HuH-7.5 (cell line): ENCODE data around the gene IFNLR1.

ENCODE experiments used
- DNase-seq: peaks from one replicate; pipeline ENCODE4 v3.0.0; 2011; ENCODE audit warnings: low spot score

Gene IFNLR1

DNA sequence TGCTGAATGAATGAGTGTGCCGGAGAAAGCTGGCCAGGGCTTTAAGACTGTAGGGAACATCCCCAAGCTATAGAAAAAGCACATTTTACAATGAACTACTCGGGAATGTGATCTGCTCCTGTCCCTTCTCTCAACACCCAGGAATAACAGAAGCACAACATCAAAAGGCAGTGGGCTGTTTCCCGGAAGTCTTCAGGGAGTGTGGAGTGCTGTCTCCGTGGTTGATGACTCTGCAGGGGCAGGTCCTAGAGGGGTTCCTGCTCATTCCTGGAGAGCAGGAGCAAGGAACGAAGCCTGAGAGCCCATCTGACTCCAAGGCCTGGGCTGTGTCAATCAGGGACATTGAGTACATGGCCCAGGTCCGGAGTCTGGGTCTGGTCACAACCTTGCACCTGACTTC, 39.3 kb downstream of the IFNLR1 start:
- no peak for DNase-seq

DNA sequence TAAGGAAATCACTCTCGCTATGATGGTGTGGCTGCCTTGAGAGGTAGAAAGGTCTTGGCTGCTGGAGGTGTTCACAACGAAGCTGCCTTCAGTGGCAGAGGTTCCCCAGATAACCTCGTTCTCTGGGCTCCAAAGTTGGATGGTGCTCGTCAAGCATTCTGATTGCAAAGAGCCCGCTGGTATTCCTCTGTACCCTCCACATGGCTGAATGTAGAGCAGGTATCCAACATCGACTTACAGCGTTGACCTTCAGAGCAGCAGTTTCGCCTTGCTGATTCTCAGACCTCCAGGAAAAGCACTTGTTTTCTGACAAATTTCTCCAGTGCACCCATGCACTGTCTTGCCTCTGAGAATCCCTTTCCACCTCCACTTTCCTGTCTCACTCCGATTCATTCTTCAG, 39.9 kb downstream of the IFNLR1 start:
- no peak for DNase-seq

DNA sequence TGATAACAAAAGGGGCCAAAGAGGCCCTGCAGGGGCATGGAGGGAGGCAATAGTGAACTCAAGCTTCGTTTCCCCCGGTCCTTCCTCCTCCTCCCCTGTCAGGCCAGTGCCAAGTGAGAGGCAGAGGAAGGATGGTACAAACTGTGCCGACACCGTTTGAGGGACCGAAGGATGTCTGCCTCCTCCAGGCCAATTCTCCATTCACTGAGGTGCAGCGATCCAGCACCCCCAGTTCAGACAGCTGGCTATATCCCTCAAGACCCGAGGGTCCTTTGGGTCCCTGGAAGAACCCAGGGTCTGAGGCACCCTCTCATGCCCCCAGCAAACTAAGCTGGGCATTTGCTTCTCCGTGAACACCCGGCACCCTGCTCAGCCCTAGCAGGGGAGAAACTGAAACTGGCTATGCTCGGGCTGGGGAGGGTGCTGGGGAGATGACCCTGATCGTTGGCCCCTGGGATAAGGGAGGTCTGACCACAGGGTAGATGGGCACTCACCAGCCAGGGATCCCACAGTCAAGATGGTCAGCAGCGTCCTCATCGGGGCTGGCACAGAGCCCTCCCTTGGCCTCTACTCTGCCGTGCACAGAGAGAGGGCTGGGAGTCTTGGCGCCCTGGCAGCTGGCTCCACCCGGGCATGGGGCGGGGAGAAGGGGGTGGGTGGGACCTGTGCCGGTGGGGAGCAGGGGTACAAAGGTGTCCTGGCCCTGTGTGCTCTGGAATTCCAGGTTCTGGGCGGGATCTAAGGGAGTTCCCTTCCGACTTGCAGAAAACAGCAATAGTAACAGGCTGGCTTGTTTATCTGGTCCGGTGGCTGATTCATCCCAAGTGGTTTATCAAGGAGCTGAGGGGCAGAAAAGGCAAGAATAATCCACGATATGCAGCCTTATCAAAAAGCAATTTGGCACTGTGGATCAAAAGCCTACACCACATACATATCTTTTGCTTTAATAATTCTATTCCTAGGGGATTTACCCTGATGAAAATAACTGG, 44.2 kb downstream of the IFNLR1 start, which contains the start of gene IL22RA1:
IL22RA1 (minus strand) TSS at position 595 of the 989 bp plus-strand sequence; CDS start at position 537, 58 bp downstream.
- peak; percentile 38 for DNase-seq

DNA sequence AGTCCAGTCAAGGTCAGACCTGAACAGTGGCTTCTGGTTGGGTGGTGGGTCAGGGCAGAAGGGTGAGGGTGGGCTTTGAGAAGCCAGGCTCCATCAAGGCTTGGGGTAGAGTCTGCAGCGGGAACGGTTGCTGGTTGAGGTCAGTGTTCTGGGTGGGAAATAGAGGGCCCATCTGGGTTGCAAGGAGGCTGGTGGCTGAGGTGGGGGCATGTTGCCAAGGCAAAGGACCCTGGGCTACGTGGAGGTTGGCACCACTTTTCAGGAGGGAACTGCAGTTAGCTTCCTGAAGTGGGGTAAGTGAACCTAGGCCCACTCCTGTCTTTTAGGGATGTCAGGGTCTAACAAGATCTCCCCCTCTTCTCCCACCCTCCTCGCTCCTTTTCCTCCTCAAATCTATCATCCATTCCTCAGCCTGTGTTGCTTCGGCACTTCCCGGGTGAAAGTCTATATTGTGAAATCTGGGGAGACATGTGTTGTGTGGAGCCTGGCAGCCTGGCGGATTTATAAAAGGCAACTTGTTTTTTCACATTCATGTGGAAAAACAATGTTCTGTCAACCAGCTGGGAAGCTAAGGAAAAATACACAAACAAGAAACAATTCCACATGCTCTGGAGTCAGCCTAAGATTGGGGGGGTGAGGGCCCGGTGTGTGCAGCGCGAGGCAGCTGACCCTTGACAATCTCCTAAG, 45.6 kb downstream of the IFNLR1 start:
- DNase-seq = no peak

DNA sequence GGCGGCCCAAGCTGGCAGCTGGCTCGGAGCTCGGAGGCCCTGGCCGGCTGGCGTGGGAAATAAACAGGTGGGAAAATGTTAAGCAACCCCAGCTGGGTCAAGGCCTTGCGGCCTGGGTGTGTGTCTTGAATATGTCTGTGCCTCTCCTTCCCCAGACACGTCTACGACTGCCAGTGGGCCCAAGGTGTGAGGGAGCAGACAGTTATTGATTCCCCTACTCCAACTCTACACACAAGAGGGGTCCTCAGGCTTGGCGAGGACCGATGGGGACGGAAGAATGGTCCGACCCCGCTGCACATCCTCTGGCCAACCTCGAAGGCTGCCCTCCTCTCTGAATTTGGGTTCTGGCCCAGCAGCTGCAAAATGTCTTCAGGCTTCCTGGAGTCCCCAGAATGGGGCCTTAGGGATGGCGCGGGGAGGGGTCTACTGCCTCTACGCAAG, 46.3 kb downstream of the IFNLR1 start:
- no peak for DNase-seq

DNA sequence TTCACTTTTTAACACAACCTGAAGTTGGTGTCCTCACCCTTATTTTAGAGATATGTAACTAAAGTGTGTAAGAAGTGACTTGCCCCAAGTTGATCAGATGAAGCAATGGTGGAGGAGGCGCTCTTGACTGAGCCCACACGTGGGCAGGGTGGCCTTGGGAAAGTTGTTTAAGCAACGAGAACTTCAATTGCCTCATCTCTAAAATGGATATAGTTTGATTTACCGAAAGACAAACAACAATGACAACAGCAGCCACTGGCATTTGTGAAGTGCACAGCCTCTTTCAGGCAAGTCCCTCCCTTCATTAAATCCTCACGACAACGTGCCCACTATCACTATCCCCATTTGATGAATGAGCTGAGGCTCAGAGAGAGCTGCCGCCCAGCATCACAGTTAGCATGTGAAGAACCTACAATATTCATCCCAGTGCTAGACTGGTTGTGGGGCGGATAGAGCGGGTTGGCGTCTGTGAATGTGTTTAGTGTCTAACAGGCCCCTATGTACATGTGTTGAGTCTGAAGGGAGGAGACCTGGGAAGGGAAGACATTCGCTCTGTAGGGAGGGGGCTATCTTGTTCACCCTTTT, 47.2 kb downstream of the IFNLR1 start:
- DNase-seq = no peak

DNA sequence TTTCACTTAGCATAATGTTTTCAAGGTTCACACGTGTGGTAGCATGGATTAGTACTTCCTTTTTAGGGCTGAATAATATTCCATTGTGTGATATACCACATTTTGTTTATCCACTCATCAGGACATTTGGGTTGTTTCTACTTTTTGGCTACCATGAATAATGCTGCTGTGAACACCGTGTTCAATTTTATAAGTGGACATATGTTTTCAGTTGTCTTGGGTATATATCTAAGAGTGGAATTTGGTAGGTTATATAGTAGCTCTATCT, 47.9 kb downstream of the IFNLR1 start:
- DNase-seq = no peak

DNA sequence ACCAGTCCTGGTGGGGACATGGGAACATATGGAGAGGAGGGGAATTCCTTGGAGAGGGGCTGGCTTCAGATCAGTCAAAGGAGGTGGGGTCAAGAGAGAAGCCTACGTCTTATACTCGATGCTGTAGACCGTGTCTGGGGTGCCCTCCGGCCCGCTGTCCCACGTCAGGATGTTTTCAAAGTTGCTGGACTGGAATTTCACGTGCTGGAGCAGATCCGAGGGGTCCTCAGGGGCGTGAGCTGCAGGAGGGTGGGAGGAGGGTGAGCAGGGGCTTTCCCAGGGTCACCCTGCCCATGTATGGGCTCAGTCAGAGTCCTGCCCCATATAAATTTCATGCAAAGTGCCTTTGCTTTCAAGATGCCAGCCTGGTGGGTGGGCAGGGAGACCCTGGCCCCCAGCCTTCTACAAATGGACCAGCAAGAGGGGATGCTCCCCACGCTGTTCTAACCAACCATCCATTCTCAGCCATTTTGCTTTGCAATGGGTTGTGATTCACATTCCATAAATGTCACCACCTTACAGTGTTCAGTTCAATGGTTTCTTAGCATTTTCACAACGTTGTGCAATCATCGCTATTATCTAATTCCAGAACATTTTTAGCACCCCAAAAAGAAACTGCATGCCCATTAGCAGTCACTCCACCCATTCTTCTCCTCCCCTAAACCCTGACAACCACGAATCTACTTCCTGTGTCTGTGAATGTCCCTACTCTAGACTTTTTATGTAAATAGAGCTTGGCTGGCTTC, 48.4 kb downstream of the IFNLR1 start:
- no peak for DNase-seq

DNA sequence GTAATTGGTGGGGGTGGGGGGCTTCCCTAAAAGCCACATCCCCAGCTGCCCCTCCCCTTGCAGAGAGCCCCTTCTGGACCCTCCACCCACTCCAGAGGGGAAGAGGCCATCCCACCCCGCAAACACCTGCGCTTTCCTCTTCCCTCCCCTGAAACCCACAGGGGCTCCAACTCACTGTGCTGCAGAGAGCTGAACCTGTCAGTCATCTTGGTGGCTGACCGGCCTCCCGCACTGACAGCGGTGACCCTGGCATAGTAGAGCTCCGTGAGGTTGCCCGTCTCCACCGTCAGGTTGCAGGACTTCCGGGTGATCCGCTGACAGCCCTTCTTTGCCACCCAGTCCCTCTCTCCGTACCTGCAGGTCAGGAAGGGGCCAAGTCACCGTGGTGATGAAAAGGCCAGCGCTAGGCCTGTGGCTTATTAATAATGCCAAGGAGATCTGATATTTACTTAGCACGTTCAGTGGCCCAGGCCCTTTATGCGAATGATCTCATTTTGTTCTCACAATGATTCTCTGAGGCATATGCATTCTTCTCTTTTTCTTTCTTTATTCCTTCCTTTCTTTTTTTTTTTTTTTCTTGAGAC, 50.0 kb downstream of the IFNLR1 start:
- DNase-seq = no peak

DNA sequence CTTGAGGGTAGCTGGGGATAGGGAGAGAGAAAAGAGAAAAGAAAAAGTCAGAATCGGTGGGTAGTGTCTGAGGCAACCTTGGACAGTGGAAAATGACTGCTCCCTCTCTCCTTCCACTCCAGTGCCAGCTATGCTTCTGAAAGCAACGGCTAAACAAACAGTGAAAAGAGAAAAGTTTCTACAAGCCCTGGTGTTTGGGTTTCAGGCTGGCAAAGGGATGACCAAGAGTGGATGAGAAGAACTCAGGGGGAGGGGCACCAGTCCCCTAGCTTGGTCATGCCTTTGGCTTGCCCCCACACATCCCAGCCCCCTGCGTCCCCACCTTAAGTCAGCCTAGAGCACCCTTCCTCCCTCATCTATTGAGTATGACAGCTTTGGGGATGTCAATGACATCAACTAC, 52.7 kb downstream of the IFNLR1 start:
- no peak for DNase-seq

DNA sequence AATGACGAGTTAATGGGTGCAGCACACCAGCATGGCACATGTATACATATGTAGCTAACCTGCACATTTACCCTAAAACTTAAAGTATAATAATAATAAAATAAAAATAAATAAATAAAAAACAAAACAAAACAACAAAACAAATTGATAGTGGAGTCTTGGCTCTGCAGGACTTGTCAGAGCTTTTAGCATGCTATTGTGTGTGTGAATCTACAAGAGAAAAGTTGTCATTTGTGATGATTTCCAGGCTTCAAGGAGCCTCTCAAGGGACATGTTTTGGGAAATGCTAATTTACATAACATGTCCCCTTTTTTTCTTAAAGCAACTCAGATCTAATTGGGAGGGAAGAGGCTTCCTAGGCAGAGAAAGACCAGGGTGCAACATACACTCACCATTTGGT, 53.3 kb downstream of the IFNLR1 start:
- no peak for DNase-seq

DNA sequence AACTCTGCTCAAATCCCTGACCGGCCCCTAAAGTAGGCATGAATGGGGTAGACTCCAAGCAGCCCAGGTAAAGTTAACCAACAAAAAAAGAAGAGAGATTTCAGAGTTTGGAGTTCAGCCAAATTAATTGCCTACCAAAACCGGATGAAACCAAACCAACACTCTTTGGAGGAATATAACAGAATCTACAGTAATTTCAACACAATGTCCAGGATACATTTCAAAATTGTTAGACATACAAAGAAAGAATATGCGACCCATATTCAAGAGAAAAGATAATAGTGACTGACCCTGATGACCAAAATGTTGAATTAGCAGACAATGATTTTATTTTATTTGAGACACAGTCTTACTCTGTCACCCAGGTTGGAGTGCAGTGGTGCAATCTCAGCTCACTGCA, 56.7 kb downstream of the IFNLR1 start:
- no peak for DNase-seq

DNA sequence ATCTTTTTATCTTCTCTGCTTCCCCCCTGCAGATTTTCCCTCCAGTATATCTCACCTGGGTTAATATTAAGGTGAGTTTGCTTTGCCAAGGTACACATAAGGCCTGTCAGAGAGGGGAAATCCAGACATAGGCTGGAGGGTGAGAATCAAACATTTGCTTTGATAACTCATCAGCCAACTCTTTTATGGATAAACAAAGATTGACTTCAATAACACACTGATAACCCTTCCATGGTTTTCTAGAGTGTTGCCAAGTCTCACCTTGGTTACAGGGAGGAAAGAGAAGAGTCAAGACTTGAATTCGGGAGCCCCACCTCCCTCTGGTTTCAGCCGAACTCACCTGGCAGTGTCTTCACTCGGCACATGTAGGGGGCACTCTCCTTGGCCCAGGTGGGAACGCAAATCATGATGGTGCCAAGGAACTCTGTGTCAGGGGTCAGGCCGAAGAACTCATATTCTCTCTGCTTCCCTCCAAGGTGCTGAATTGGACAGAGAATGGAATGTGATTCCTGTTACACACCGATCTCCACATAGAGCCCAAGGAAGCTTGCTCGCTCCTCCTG, 59.2 kb downstream of the IFNLR1 start:
- no peak for DNase-seq

DNA sequence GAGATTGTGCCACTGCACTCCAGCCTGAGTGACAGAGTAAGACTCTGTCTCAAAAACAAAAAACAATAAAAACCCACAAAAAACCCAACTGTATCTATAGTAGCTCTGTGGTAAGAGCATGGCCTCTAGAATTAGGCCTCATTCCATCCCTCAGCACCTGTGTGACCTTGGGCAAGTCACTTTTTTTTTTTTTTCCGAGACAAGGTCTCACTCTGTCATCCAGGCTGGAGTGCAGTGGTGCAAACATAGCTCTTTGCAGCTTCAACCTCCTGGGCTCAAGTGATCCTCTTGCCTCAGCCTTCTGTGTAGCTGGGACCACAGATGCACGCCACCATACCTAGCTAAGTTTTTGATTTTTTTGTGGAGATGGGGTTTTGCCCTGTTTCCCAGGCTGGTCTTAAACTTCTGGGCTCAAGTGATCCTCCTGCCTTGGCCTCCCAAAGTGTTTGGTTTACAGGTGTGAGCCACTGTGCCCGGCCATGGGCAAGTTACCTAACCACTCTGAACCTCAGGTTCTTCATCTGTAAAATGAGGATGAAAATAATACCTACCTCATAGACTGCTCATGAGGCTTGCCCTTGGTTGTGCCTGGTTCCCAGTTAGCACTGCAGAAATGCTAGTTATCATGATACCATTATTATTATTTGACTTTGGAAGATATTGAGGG, 59.8 kb downstream of the IFNLR1 start:
- no peak for DNase-seq

DNA sequence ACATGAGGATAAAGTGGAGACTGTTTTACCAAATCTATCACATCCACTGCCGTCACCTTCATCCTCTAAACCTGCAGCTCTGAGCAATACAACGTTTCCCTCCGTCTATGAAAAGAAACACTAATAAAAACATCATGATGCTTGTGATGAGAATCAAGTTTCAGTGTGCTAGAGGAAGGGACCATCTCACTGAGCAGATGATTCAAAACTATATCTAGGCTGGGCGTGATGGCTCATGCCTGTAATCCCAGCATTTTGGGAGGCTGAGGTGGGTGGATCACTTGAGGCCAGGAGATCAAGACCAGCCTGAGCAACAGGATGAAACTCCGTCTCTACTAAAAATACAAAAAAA, 60.4 kb downstream of the IFNLR1 start:
- no peak for DNase-seq

DNA sequence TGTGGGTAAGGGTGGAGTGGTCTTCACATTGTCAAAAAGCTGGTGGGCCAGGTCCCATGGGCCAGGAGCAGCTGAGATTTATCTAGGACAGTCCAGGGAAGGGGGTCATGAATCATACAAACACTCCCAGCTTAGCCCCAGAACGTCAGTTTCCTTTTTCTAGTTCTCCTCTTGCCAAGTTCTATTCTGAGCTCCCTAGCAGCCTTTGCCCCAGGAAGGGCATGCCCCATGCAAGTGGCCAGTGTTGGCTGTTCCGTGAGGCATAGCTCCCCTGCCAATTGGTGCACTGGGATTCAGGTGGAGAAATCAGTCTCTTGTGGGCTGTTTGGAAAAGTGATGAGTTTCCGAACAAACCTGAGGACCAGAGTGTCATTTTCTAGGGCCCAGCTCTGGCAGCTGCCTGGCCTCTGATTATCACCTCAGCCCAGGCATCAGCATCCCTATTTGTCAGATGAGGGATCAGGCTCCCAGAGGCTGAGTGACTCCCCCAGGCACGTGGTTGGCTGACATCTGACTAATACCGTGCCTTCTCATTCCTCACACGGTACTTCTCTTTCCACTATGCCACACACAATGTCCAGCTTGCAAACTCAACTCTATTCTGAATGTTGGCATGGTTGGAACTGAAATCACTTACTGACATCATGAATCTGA, 60.9 kb downstream of the IFNLR1 start:
- DNase-seq = no peak

DNA sequence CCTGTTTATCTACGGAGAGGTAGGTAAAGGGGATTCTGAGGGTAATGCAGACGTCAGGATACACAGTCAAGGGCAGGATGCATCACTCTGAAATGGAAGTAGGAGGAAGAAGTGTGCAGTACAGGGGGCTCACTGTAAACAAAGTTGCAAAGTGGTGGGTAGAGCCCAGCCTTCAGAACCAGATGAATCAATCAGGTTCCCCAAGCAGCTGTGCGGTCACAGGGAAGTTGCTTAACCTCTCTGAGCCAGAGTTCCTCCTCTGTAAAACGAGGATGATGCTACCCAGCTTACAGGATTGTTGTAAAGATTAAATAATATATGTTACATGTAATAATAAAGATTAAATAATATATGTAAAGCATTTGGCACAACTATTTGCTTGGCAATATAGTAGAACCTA, 61.6 kb downstream of the IFNLR1 start:
- DNase-seq = no peak

DNA sequence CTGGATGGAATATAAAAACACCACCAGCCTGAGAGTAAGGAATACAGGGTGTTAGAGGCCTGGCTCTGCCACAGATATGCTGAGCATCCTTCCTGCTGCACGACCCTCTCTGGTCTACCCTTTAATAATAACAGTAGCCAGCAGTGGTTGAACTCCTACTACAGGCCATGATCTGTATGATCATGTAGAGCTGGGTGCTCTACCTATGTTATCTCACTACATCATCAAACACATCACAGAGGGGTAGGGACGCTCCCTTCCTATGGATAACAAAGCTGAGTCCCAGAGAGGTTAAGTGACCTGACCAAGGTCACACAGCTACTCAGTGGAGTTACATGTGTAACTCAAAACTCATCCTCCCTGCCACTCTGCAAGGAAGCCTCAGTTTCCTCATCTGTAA, 62.1 kb downstream of the IFNLR1 start:
- no peak for DNase-seq

DNA sequence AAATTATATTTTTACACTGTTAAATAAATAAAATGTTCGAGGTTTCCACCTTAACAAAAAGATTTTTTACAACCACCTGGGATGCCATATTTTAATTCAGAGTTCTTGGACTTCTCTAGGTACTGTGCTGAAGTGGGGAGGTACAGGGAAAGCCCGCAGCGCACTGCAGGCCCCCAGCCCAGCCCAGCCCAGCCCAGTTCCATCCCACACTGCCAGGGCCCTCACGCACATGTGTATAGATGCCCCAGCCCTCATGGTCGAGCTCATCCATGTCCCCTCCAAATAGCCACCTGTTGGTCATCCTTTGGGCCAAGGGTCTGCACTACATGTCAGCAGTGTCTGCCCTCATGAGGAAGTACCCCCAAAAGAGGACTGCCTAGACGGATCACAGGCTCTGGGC, 63.5 kb downstream of the IFNLR1 start:
- no peak for DNase-seq

DNA sequence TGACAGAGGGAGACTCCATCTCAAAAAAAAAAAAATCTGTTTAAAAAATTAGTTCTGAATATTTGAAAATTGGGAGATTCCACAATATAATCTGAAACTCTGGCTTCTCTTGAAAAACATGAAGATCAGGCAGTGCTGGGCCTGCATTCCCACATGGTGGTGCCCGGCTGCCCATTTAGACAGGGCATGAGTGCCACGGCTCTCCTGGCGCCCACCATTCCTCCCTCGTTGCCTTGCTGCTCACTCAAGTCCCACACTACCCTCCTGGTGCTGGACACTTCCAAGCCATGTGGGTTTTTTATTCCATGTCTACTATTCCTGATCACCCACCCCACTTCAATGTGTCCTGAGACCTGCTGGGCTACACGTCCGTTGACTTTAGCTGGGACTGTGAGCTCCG, 64.3 kb downstream of the IFNLR1 start:
- no peak for DNase-seq

DNA sequence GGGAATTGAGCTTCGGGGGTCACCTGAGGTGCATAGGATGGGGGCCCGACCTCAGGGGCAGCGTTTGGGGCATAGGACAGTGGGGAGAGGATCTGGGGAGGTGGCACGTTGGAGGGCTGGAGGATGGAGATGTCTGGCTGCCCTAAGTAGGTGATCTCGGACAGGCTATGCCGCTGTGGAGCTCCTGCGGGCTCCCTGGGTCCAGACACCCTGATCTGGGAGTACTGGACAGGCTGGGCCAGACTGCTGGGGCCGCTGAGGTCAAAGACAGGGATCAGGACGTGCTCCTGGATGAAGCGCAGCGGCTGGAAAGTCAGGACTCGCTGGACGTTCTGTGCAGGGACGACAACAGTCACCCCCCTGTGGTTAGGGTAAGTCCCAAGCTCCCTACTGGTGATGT, 65.7 kb downstream of the IFNLR1 start:
- no peak for DNase-seq
